ENCODE measurements around the gene NEMP2. TPM values are rescaled to one million over a fixed set of nuclear protein-coding genes. Genes with fewer than 3 reads are reported as not detected.

Gene NEMP2
- total RNA-seq, 1 experiment from 2014 or later = 8.3 TPM

GRCh38 chr2:190533968-190534309 is 583 bp downstream of the NEMP2 start:
- Histone ChIP-seq H3K4me2 (peak overlapping the region; percentile 79), H3K9me2 (ENCODE audit: insufficient read depth) (no peaks in the 10 kb centered on the region), H2AFZ (peak overlapping the region; percentile 96), H3K4me3 (peak overlapping the region; percentile 87), H4K20me1 (ENCODE audit: insufficient read depth) (no peaks in the 10 kb centered on the region), H3K36me3 (ENCODE audit: low read depth) (no peaks in the 10 kb centered on the region), H3F3A (ENCODE audit: insufficient read depth, low read depth) (no peaks in the 10 kb centered on the region), H3K27ac (peak overlapping the region; percentile 74), H3K27me3 (ENCODE audit: insufficient read depth, low read depth) (no peaks in the 10 kb centered on the region), H3K9me3 (ENCODE audit: insufficient read depth, low read depth) (no peaks in the 10 kb centered on the region; the same call in 1 of the 2 replicates), H3K4me1 (replicated peaks; ENCODE audit: insufficient read depth) (peaks cover 9% of the 10 kb centered on the region), H3K79me2 (ENCODE audit: low read depth) (0 out of 2 replicates have a peak, but pooled peaks cover 7% of the 10 kb centered on the region)
- intact Hi-C loops (cut with micrococcal nuclease; ENCODE audit: unreplicated experiment) = loop anchor here (10.0 kb wide), 1 partner anchor 111 kb away; the partner anchor contains the start of gene NAB1
- CTCF ChIA-PET = no interaction called here
- no peak for DNase-seq
- BruUV-seq (replicated peaks) = no TSS peak
- TF ChIP-seq EZH2 (IDR thresholded peaks at IDR 0.05; ENCODE audit: low read depth) (no peak), CTCF (conservative IDR thresholded peaks at IDR 0.05) (no peak)
- POLR2A ChIA-PET (ENCODE audit: unreplicated experiment) = no interaction called here

GRCh38 chr2:190533175-190533967 is 1.2 kb downstream of the NEMP2 start:
- no peaks in the 10 kb centered on the region for H3K9me2 ChIP-seq (ENCODE audit: insufficient read depth)
- H3K27me3 ChIP-seq (ENCODE audit: insufficient read depth, low read depth) = no peaks in the 10 kb centered on the region
- TF ChIP-seq CTCF (conservative IDR thresholded peaks at IDR 0.05) (no peak), EZH2 (IDR thresholded peaks at IDR 0.05; ENCODE audit: low read depth) (no peak)
- intact Hi-C loops (cut with micrococcal nuclease; ENCODE audit: unreplicated experiment) = loop anchor here (10.0 kb wide), 1 partner anchor 111 kb away; the partner anchor contains the start of gene NAB1
- peaks cover 14% of the 10 kb centered on the region for H3K4me1 ChIP-seq (replicated peaks; ENCODE audit: insufficient read depth)
- H3K79me2 ChIP-seq (ENCODE audit: low read depth) = 0 out of 2 replicates have a peak, but pooled peaks cover 7% of the 10 kb centered on the region
- no peaks in the 10 kb centered on the region for H3K9me3 ChIP-seq (ENCODE audit: insufficient read depth, low read depth)
- no peak for DNase-seq
- peak overlapping the region; percentile 87; the same call in 1 of the 2 replicates for H3K4me3 ChIP-seq
- no peaks in the 10 kb centered on the region for H3F3A ChIP-seq (ENCODE audit: insufficient read depth, low read depth)
- peak overlapping the region; percentile 96 for H2AFZ ChIP-seq
- H3K36me3 ChIP-seq (ENCODE audit: low read depth) = no peaks in the 10 kb centered on the region
- POLR2A ChIA-PET (ENCODE audit: unreplicated experiment) = interaction anchor here (0.6 kb wide), 1 partner anchor 129 kb away, joined by 3 read pairs; no protein-coding TSS in a partner anchor
- CTCF ChIA-PET = no interaction called here
- H3K4me2 ChIP-seq = peak overlapping the region; percentile 79
- H4K20me1 ChIP-seq (ENCODE audit: insufficient read depth) = no peaks in the 10 kb centered on the region
- TSS peak; percentile 79 for BruUV-seq (replicated peaks)
- H3K27ac ChIP-seq = peak overlapping the region; percentile 74

GRCh38 chr2:190532581-190532980 is 1.9 kb downstream of the NEMP2 start:
- no peak overlapping the region for H3K4me3 ChIP-seq
- no peak overlapping the region for H3K27ac ChIP-seq
- BruUV-seq (replicated peaks) = no TSS peak
- no peak for TF ChIP-seq CTCF (conservative IDR thresholded peaks at IDR 0.05)
- 0 out of 2 replicates have a peak, but pooled peaks cover 7% of the 10 kb centered on the region for H3K79me2 ChIP-seq (ENCODE audit: low read depth)
- ChIA-PET POLR2A (ENCODE audit: unreplicated experiment) (no interaction called here), CTCF (interaction anchor here (0.7 kb wide), 1 partner anchor 994 kb away, joined by 4 read pairs; no protein-coding TSS in a partner anchor)
- no peaks in the 10 kb centered on the region for H3K27me3 ChIP-seq (ENCODE audit: insufficient read depth, low read depth)
- no peak for DNase-seq
- H3F3A ChIP-seq (ENCODE audit: insufficient read depth, low read depth) = no peaks in the 10 kb centered on the region
- H3K4me2 ChIP-seq = no peak overlapping the region
- no peaks in the 10 kb centered on the region for H3K9me3 ChIP-seq (ENCODE audit: insufficient read depth, low read depth)
- H3K36me3 ChIP-seq (ENCODE audit: low read depth) = no peaks in the 10 kb centered on the region
- H3K9me2 ChIP-seq (ENCODE audit: insufficient read depth) = no peaks in the 10 kb centered on the region
- H3K4me1 ChIP-seq (replicated peaks; ENCODE audit: insufficient read depth) = peaks cover 17% of the 10 kb centered on the region
- no peaks in the 10 kb centered on the region for H4K20me1 ChIP-seq (ENCODE audit: insufficient read depth)
- no peak overlapping the region for H2AFZ ChIP-seq
- intact Hi-C loops (cut with micrococcal nuclease; ENCODE audit: unreplicated experiment) = loop anchor here (10.0 kb wide), 1 partner anchor 112 kb away; the partner anchor contains the start of gene NAB1
